Neural progenitor cell (in vitro differentiated cells): ENCODE results near the gene ARID4B. TPM values are rescaled to one million over a fixed set of nuclear protein-coding genes. Genes with fewer than 3 reads are reported as not detected.

Source experiments
- DNase-seq: peaks from one replicate; pipeline ENCODE4 v3.0.0-alpha.2; 2016; ENCODE audit warnings: low spot score
- H2AFZ ChIP-seq: fragments of 200-600 bp; sonication (generic); replicated peaks from 2 replicates; pipeline ENCODE4 v1.6.1; 2016; ENCODE audit warnings: antibody characterized with exemption
- H3F3A ChIP-seq: fragments of 200-600 bp; sonication (generic); 2 replicates; pipeline ENCODE4 v1.6.1; 2016; ENCODE audit warnings: antibody characterized with exemption, low read depth
- H3K27ac ChIP-seq: fragments of 200-600 bp; sonication (generic); 2 replicates; pipeline ENCODE4 v1.5.1; 2016; ENCODE audit warnings: mild to moderate bottlenecking
- H3K27me3 ChIP-seq: fragments of 200-600 bp; sonication (generic); 2 replicates; pipeline ENCODE4 v1.6.1; 2016; ENCODE audit warnings: mild to moderate bottlenecking, moderate library complexity
- H3K36me3 ChIP-seq: fragments of 200-600 bp; sonication (generic); 2 replicates; pipeline ENCODE4 v1.5.1; 2016
- H3K4me1 ChIP-seq: fragments of 200-600 bp; sonication (generic); 2 replicates; pipeline ENCODE4 v1.6.1; 2016; ENCODE audit warnings: mixed run types
- H3K4me2 ChIP-seq: fragments of 200-600 bp; sonication (generic); 2 replicates; pipeline ENCODE4 v1.6.1; 2016
- H3K4me3 ChIP-seq: fragments of 200-600 bp; sonication (generic); 2 replicates; pipeline ENCODE4 v1.5.1; 2016
- H3K79me2 ChIP-seq: fragments of 200-600 bp; sonication (generic); 2 replicates; pipeline ENCODE4 v1.6.1; 2016; ENCODE audit warnings: low read depth
- H3K9ac ChIP-seq: fragments of 200-600 bp; sonication (generic); 2 replicates; pipeline ENCODE4 v1.6.1; 2016
- H3K9me3 ChIP-seq: fragments of 200-600 bp; sonication (generic); 2 replicates; pipeline ENCODE4 v1.5.1; 2016; ENCODE audit warnings: low read depth
- H4K20me1 ChIP-seq: fragments of 200-600 bp; sonication (generic); 2 replicates; pipeline ENCODE4 v1.6.1; 2016; ENCODE audit warnings: low read depth
- H3K27ac Mint-ChIP-seq: 3 replicates; pipeline ENCODE4 v1.8.0; 2021; ENCODE audit warnings: mixed read lengths
- H3K27me3 Mint-ChIP-seq: 2 replicates; pipeline ENCODE4 v1.8.0; 2022; ENCODE audit warnings: low read depth, mild to moderate bottlenecking, inconsistent platforms, moderate library complexity, mixed read lengths; ENCODE audit not compliant: insufficient read depth
- H3K36me3 Mint-ChIP-seq: 3 replicates; pipeline ENCODE4 v1.8.0; 2021; ENCODE audit warnings: mixed read lengths
- H3K4me1 Mint-ChIP-seq: 3 replicates; pipeline ENCODE4 v1.8.0; 2021; ENCODE audit warnings: mixed read lengths
- H3K4me3 Mint-ChIP-seq: 3 replicates; pipeline ENCODE4 v1.8.0; 2021; ENCODE audit warnings: mild to moderate bottlenecking, moderate library complexity, mixed read lengths
- H3K9me3 Mint-ChIP-seq: 3 replicates; pipeline ENCODE4 v1.8.0; 2020; ENCODE audit warnings: mixed read lengths
- EZH2 ChIP-seq: fragments of 200-600 bp; sonication (generic); IDR thresholded peaks from 2 replicates; pipeline ENCODE4 v1.6.1; 2017; ENCODE audit warnings: antibody characterized with exemption, mild to moderate bottlenecking, moderate library complexity
- EZH2phosphoT487 ChIP-seq: fragments of 200-600 bp; sonication (generic); IDR thresholded peaks from 2 replicates; pipeline ENCODE4 v1.6.1; 2017; ENCODE audit warnings: antibody characterized with exemption
- total RNA-seq: library from RNA; depleted of rRNA; stranded (reverse); fragments of >200 nt; gene quantifications from 2 replicates; pipeline ENCODE4 v1.2.3, GENCODE V29; 2015; ENCODE audit warnings: low replicate concordance
- TF ChIP-seq, protein P1 (sequence below): fragments of 200-600 bp; sonication (generic); IDR thresholded peaks from 2 replicates; pipeline ENCODE4 v1.5.1; 2017; ENCODE audit warnings: antibody characterized with exemption, mild to moderate bottlenecking

The ARID4B gene
- total RNA-seq, 1 donor from 2014 or later: 65.8 TPM

DNA sequence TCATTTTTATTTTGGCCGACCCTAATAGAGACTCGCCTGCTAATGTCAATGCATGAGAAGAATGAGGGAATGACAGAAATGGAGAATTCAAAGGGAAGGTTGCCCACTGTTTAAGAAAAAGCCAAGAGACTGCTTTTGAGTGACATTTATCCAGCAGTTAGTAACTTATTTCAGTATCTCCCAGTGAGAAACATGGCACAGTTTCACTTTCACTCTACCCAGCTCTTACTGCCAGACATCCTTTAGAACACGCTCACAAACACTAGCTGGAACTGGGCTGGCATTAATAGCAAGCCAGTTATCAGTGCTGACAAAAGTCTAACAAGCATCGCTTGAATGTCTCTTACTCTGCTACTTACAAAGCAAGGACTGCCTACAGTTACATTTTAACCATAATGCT, 8.9 kb upstream of the ARID4B start:
- no peak overlapping the region for H3K27ac Mint-ChIP-seq

DNA sequence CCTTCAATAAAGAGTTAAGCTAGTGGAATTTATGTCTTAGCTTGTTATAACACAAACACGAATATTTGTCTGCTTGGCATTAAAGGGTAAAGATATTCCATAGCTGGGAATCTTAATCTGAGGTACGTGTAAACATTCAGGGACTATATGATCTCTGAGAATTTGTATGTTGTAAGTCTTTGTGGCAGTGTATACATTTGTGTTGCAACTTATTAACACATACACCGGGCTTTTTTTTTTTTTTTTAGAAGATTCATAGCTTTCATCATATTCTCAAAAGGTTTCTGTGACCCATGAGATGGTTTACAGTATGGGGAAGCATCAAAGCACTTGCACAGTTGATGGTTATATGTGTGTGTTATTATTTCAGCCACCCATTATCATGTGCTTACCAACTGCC, 3.4 kb upstream of the ARID4B start:
- Histone ChIP-seq H3F3A (peaks cover 27% of the 10 kb centered on the region), H2AFZ (no peak overlapping the region), H4K20me1 (peaks cover 58% of the 10 kb centered on the region), H3K27ac (no peak overlapping the region), H3K36me3 (peaks cover 11% of the 10 kb centered on the region), H3K9ac (peak overlapping the region; percentile 17), H3K4me3 (peak overlapping the region; percentile 83), H3K9me3 (no peaks in the 10 kb centered on the region), H3K4me2 (peak overlapping the region; percentile 94), H3K4me1 (peaks cover 22% of the 10 kb centered on the region), H3K79me2 (peaks cover 90% of the 10 kb centered on the region), H3K27me3 (no peaks in the 10 kb centered on the region)
- H3K4me3 Mint-ChIP-seq: no peak overlapping the region
- H3K27ac Mint-ChIP-seq: no peak overlapping the region
- H3K9me3 Mint-ChIP-seq: no peaks in the 10 kb centered on the region
- H3K4me1 Mint-ChIP-seq: peaks cover 7% of the 10 kb centered on the region
- TF ChIP-seq EZH2 (no peak), EZH2phosphoT487 (no peak)
- TF ChIP-seq, protein P1, sequence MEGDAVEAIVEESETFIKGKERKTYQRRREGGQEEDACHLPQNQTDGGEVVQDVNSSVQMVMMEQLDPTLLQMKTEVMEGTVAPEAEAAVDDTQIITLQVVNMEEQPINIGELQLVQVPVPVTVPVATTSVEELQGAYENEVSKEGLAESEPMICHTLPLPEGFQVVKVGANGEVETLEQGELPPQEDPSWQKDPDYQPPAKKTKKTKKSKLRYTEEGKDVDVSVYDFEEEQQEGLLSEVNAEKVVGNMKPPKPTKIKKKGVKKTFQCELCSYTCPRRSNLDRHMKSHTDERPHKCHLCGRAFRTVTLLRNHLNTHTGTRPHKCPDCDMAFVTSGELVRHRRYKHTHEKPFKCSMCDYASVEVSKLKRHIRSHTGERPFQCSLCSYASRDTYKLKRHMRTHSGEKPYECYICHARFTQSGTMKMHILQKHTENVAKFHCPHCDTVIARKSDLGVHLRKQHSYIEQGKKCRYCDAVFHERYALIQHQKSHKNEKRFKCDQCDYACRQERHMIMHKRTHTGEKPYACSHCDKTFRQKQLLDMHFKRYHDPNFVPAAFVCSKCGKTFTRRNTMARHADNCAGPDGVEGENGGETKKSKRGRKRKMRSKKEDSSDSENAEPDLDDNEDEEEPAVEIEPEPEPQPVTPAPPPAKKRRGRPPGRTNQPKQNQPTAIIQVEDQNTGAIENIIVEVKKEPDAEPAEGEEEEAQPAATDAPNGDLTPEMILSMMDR: no peak
- H3K27me3 Mint-ChIP-seq: peaks cover 3% of the 10 kb centered on the region
- H3K36me3 Mint-ChIP-seq: peaks cover 8% of the 10 kb centered on the region
- DNase-seq: no peak

More for the DNA sequence above, 8.9 kb upstream of the ARID4B start:
- peaks cover 11% of the 10 kb centered on the region for H3K36me3 ChIP-seq
- H3K4me1 ChIP-seq: peaks cover 11% of the 10 kb centered on the region
- H3K4me3 ChIP-seq: no peak overlapping the region
- H3K4me3 Mint-ChIP-seq: no peak overlapping the region
- no peak for DNase-seq
- H3K4me1 Mint-ChIP-seq: peaks cover 3% of the 10 kb centered on the region
- H3K36me3 Mint-ChIP-seq: peaks cover 13% of the 10 kb centered on the region
- H3K9me3 Mint-ChIP-seq: no peaks in the 10 kb centered on the region
- no peaks in the 10 kb centered on the region for H3K9me3 ChIP-seq
- H3K27me3 ChIP-seq: no peaks in the 10 kb centered on the region
- peaks cover 15% of the 10 kb centered on the region for H3F3A ChIP-seq
- no peak overlapping the region for H3K27ac ChIP-seq
- H3K4me2 ChIP-seq: no peak overlapping the region
- H4K20me1 ChIP-seq: peaks cover 23% of the 10 kb centered on the region
- peaks cover 64% of the 10 kb centered on the region for H3K79me2 ChIP-seq
- H3K9ac ChIP-seq: no peak overlapping the region
- TF ChIP-seq, protein P1: no peak
- no peak for TF ChIP-seq EZH2phosphoT487
- TF ChIP-seq EZH2: no peak
- no peak overlapping the region for H2AFZ ChIP-seq
- no peaks in the 10 kb centered on the region for H3K27me3 Mint-ChIP-seq

DNA sequence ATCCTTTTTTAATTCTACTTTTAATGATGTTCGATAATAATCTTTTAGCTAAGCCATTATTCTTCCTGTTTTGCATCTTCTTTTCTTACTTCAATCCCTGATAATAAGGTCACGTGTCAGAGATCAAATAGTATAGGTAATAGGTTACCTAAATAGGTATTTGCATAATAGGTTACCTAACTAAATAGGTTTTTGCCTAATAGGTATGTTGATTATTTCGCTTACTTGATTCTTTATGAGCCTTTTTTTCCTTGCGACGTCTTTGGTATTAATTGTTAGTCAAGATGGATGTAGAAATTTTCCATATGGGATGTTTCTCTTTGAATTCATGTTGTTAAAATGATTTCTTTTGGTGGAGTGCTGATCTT, 2.9 kb upstream of the ARID4B start:
- H4K20me1 ChIP-seq: peaks cover 63% of the 10 kb centered on the region
- H3K27me3 Mint-ChIP-seq: peaks cover 3% of the 10 kb centered on the region
- H3K36me3 ChIP-seq: peaks cover 16% of the 10 kb centered on the region
- peak overlapping the region; percentile 17 for H3K9ac ChIP-seq
- H3K4me1 Mint-ChIP-seq: peaks cover 11% of the 10 kb centered on the region
- DNase-seq: no peak
- peaks cover 92% of the 10 kb centered on the region for H3K79me2 ChIP-seq
- peaks cover 11% of the 10 kb centered on the region for H3K36me3 Mint-ChIP-seq
- peaks cover 26% of the 10 kb centered on the region for H3K4me1 ChIP-seq
- peak overlapping the region; percentile 94 for H3K4me2 ChIP-seq
- H3K27me3 ChIP-seq: no peaks in the 10 kb centered on the region
- H3F3A ChIP-seq: peaks cover 27% of the 10 kb centered on the region
- peak overlapping the region; percentile 83 for H3K4me3 ChIP-seq
- TF ChIP-seq EZH2phosphoT487: no peak
- TF ChIP-seq EZH2: no peak
- TF ChIP-seq, protein P1: no peak
- H3K9me3 Mint-ChIP-seq: no peaks in the 10 kb centered on the region
- H3K4me3 Mint-ChIP-seq: no peak overlapping the region
- H2AFZ ChIP-seq: no peak overlapping the region
- H3K9me3 ChIP-seq: no peaks in the 10 kb centered on the region
- H3K27ac Mint-ChIP-seq: no peak overlapping the region
- no peak overlapping the region for H3K27ac ChIP-seq
